Parathyroid adenoma (tissue), 2 donors: ENCODE measurements around the gene H3-3A.

Experiments used
- H2AFZ ChIP-seq: fragments of 300-600 bp; sonication (generic); one replicate; pipeline ENCODE4 v1.7.0; 2017; ENCODE audit warnings: antibody characterized with exemption, mild to moderate bottlenecking
- H3K27ac ChIP-seq: fragments of 300-600 bp; sonication (generic); one replicate; pipeline ENCODE4 v1.7.0; 2017
- H3K27me3 ChIP-seq: fragments of 300-600 bp; sonication (generic); one replicate; pipeline ENCODE4 v1.7.0; 2017; ENCODE audit warnings: low read length; ENCODE audit not compliant: control insufficient read depth, insufficient read depth
- H3K36me3 ChIP-seq: fragments of 300-600 bp; sonication (generic); one replicate; pipeline ENCODE4 v1.7.0; 2017; ENCODE audit warnings: low read length; ENCODE audit not compliant: control insufficient read depth, insufficient read depth
- H3K4me1 ChIP-seq: fragments of 300-600 bp; sonication (generic); one replicate; pipeline ENCODE4 v1.7.0; 2017; ENCODE audit warnings: control low read depth
- H3K4me2 ChIP-seq: fragments of 300-600 bp; sonication (generic); one replicate; pipeline ENCODE4 v1.7.0; 2017; ENCODE audit warnings: low read length
- H3K4me3 ChIP-seq: fragments of 300-600 bp; sonication (generic); one replicate; pipeline ENCODE4 v1.7.0; 2017; ENCODE audit warnings: low read depth, low read length
- H3K79me2 ChIP-seq: fragments of 300-600 bp; sonication (generic); one replicate; pipeline ENCODE4 v1.7.0; 2017; ENCODE audit warnings: control low read depth
- H3K9ac ChIP-seq: fragments of 300-600 bp; sonication (generic); one replicate; pipeline ENCODE4 v1.7.0; 2017; ENCODE audit warnings: mild to moderate bottlenecking
- H3K9me3 ChIP-seq: fragments of 300-600 bp; sonication (generic); one replicate; pipeline ENCODE4 v1.7.0; 2017; ENCODE audit warnings: low read length; ENCODE audit not compliant: control insufficient read depth
- TF ChIP-seq, protein P1 (sequence below): fragments of 300-600 bp; sonication (generic); IDR thresholded peaks from one replicate; pipeline ENCODE4 v1.7.0; 2017; ENCODE audit warnings: antibody characterized with exemption, mild to moderate bottlenecking
- donor health status: primary hyperparathyroidism.

H3-3A gene

DNA sequence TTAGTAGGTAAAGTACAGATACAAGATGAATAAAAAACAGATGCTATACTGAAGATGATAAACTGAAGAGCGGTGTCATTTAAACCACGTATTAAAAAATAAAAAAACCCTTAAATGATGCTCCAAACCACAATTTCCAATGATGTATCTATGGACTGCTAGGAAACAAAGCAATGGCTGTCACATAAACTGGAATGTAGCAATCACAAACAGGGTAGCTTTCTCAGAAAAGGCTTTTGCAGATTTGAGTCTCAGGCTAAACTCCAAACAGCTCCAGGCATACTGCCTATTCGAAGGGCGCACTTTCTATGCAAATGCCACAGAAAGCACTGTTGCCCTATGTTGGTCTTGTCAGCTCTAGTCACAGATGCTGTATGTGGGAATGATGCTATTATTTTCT is 12.4 kb upstream of the H3-3A start:
- TF ChIP-seq, protein P1, sequence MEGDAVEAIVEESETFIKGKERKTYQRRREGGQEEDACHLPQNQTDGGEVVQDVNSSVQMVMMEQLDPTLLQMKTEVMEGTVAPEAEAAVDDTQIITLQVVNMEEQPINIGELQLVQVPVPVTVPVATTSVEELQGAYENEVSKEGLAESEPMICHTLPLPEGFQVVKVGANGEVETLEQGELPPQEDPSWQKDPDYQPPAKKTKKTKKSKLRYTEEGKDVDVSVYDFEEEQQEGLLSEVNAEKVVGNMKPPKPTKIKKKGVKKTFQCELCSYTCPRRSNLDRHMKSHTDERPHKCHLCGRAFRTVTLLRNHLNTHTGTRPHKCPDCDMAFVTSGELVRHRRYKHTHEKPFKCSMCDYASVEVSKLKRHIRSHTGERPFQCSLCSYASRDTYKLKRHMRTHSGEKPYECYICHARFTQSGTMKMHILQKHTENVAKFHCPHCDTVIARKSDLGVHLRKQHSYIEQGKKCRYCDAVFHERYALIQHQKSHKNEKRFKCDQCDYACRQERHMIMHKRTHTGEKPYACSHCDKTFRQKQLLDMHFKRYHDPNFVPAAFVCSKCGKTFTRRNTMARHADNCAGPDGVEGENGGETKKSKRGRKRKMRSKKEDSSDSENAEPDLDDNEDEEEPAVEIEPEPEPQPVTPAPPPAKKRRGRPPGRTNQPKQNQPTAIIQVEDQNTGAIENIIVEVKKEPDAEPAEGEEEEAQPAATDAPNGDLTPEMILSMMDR: no peak
- H3K9me3 ChIP-seq: no peaks in the 10 kb centered on the region

GRCh38 chr1:226051365-226051764 is 11.2 kb upstream of the H3-3A start:
- Histone ChIP-seq H3K9ac (no peak overlapping the region), H3K27me3 (no peaks in the 10 kb centered on the region), H2AFZ (no peak overlapping the region), H3K27ac (no peak overlapping the region), H3K36me3 (no peaks in the 10 kb centered on the region), H3K9me3 (no peaks in the 10 kb centered on the region), H3K4me3 (no peak overlapping the region), H3K4me1 (no peaks in the 10 kb centered on the region), H3K4me2 (no peak overlapping the region), H3K79me2 (no peaks in the 10 kb centered on the region)
- TF ChIP-seq, protein P1: no peak

More for the DNA sequence above, 12.4 kb upstream of the H3-3A start:
- Histone ChIP-seq H3K4me3 (no peak overlapping the region), H2AFZ (no peak overlapping the region), H3K4me1 (no peaks in the 10 kb centered on the region), H3K36me3 (no peaks in the 10 kb centered on the region), H3K27ac (no peak overlapping the region), H3K9ac (no peak overlapping the region), H3K79me2 (no peaks in the 10 kb centered on the region), H3K4me2 (no peak overlapping the region), H3K27me3 (no peaks in the 10 kb centered on the region)

GRCh38 chr1:226052061-226052460 is 10.5 kb upstream of the H3-3A start:
- Histone ChIP-seq H3K27ac (no peak overlapping the region), H3K9ac (no peak overlapping the region), H3K79me2 (no peaks in the 10 kb centered on the region), H3K9me3 (no peaks in the 10 kb centered on the region), H3K36me3 (no peaks in the 10 kb centered on the region), H3K4me3 (no peak overlapping the region), H2AFZ (no peak overlapping the region), H3K4me2 (no peak overlapping the region), H3K27me3 (no peaks in the 10 kb centered on the region), H3K4me1 (no peaks in the 10 kb centered on the region)
- TF ChIP-seq, protein P1: no peak

DNA sequence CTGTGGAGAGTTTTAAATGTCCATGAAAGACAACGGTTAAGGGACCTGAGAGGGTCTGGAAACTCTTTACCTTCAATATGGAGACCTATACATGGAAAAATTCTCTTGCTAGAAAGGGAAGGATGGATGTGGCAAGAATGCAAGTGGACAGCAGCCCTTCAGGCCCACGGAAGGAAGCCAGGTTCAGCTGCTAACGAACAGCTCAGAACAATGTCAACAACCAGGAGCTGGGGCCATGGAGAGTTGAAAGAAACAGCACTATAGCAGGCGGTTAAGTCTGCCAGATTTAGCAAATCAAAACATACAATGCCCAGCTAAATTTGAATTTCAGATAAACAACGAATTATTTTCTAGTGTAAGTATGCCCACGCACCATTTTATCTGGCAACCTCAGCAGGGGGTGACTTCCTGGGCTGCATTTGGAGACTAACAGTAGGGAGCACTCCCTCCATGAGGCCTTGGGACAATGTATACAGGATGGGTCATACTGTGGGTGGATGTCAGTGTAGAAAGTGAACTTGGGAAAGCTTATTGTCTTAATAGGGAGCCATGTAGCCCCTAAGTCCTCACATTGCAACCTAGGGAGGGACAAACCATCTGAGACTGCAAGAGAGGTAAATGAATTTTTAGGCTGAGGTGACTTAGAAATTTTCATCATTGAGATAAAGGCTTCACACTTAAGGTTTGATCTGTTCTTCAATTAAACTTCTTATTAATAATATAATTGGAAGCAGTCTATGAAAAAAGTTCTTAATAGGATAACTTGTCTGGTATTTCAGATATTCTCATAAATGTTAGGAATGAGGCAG is 7.8 kb upstream of the H3-3A start:
- no peak overlapping the region for H3K4me3 ChIP-seq
- no peaks in the 10 kb centered on the region for H3K9me3 ChIP-seq
- H3K79me2 ChIP-seq: no peaks in the 10 kb centered on the region
- H3K4me1 ChIP-seq: no peaks in the 10 kb centered on the region
- no peak overlapping the region for H2AFZ ChIP-seq
- no peak overlapping the region for H3K27ac ChIP-seq
- TF ChIP-seq, protein P1: no peak
- H3K4me2 ChIP-seq: no peak overlapping the region
- no peak overlapping the region for H3K9ac ChIP-seq
- no peaks in the 10 kb centered on the region for H3K27me3 ChIP-seq
- H3K36me3 ChIP-seq: no peaks in the 10 kb centered on the region

GRCh38 chr1:226059709-226060108 is 2.8 kb upstream of the H3-3A start:
- Histone ChIP-seq H3K4me3 (no peak overlapping the region), H3K9ac (no peak overlapping the region), H3K36me3 (no peaks in the 10 kb centered on the region), H3K4me1 (peaks cover 3% of the 10 kb centered on the region), H3K9me3 (no peaks in the 10 kb centered on the region), H3K27me3 (no peaks in the 10 kb centered on the region), H3K79me2 (no peaks in the 10 kb centered on the region), H3K27ac (no peak overlapping the region), H3K4me2 (no peak overlapping the region), H2AFZ (no peak overlapping the region)
- TF ChIP-seq, protein P1: no peak
